Breast epithelium (tissue), 3 donors: ENCODE measurements around the gene STXBP2.

Experiments used
- CTCF ChIP-seq, 3 donors: fragments of 450-650 bp; IDR thresholded peaks; one replicate each; pipeline ENCODE4 v1.5.1; 2016 to 2017; ENCODE audit warnings: antibody characterized with exemption in 3 of 3, mild to moderate bottlenecking in 3 of 3, moderate library complexity in 3 of 3
- POLR2A ChIP-seq: fragments of 450-650 bp; IDR thresholded peaks from one replicate; pipeline ENCODE4 v1.6.1; 2016; ENCODE audit warnings: antibody characterized with exemption, mild to moderate bottlenecking, moderate library complexity
- POLR2AphosphoS5 ChIP-seq, 3 donors: sonication (generic); formaldehyde crosslinking; IDR thresholded peaks; one replicate each; pipeline ENCODE4 v1.6.1; 2017; ENCODE audit warnings: antibody characterized with exemption in 3 of 3

GRCh38 chr19:7618348-7618747, 18.6 kb upstream of the STXBP2 start:
- TF ChIP-seq POLR2A: no peak
- TF ChIP-seq CTCF (IDR thresholded peaks at IDR 0.05): no peak
- no peak for TF ChIP-seq POLR2AphosphoS5 (IDR thresholded peaks at IDR 0.05)
